ENCODE data around the gene FAT1.

DNA sequence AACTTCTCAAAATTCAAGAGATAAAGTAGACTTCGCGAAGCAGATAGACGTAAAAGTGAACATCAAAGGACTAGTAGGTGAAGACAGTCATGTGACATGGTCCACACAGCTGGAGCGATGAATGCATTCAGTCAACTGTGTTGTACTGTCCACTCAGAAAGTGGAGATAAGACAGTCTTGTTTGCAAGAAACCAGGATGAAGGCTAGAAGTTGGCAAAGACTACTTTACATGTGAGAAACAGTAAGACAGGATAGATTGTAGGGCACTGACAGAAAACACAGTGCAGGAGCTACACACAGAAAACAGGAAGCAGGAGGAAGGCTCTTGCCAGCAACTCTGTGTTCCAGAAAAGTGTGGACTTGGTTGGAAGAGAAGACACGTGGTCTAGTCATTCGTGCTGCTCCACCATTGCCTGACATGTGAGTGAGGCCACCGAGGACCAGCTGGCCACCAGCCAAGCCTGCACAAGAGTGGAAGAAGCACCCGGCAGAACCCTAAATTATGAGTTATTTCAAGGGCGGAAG lies 78.9 kb downstream of the FAT1 start:
- TF ChIP-seq RAD21 (IDR thresholded peaks at IDR 0.05; ENCODE audit: low read depth) = no peak
- TF ChIP-seq CREB1 (IDR thresholded peaks at IDR 0.05; ENCODE audit: low read depth) = no peak
- TF ChIP-seq, protein P1, sequence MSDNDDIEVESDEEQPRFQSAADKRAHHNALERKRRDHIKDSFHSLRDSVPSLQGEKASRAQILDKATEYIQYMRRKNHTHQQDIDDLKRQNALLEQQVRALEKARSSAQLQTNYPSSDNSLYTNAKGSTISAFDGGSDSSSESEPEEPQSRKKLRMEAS (IDR thresholded peaks at IDR 0.05) = no peak
- no peak for TF ChIP-seq EP300 (IDR thresholded peaks at IDR 0.05; ENCODE audit: borderline replicate concordance)
- TF ChIP-seq, protein P2, sequence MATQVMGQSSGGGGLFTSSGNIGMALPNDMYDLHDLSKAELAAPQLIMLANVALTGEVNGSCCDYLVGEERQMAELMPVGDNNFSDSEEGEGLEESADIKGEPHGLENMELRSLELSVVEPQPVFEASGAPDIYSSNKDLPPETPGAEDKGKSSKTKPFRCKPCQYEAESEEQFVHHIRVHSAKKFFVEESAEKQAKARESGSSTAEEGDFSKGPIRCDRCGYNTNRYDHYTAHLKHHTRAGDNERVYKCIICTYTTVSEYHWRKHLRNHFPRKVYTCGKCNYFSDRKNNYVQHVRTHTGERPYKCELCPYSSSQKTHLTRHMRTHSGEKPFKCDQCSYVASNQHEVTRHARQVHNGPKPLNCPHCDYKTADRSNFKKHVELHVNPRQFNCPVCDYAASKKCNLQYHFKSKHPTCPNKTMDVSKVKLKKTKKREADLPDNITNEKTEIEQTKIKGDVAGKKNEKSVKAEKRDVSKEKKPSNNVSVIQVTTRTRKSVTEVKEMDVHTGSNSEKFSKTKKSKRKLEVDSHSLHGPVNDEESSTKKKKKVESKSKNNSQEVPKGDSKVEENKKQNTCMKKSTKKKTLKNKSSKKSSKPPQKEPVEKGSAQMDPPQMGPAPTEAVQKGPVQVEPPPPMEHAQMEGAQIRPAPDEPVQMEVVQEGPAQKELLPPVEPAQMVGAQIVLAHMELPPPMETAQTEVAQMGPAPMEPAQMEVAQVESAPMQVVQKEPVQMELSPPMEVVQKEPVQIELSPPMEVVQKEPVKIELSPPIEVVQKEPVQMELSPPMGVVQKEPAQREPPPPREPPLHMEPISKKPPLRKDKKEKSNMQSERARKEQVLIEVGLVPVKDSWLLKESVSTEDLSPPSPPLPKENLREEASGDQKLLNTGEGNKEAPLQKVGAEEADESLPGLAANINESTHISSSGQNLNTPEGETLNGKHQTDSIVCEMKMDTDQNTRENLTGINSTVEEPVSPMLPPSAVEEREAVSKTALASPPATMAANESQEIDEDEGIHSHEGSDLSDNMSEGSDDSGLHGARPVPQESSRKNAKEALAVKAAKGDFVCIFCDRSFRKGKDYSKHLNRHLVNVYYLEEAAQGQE (IDR thresholded peaks at IDR 0.05; ENCODE audit: low read depth) = no peak
- TF ChIP-seq YY1 (IDR thresholded peaks at IDR 0.05; ENCODE audit: low read depth) = no peak
- TF ChIP-seq TAF1 (IDR thresholded peaks at IDR 0.05; ENCODE audit: low read depth) = no peak
- no peak for TF ChIP-seq TCF12 (IDR thresholded peaks at IDR 0.05; ENCODE audit: low read depth)
- no peak for TF ChIP-seq TEAD4 (IDR thresholded peaks at IDR 0.05)
- no peak for TF ChIP-seq FOXM1 (IDR thresholded peaks at IDR 0.05; ENCODE audit: borderline replicate concordance, low read depth)
- no peak for TF ChIP-seq ZBTB7A (IDR thresholded peaks at IDR 0.05; ENCODE audit: low read depth)
- no peak for TF ChIP-seq NFIC (IDR thresholded peaks at IDR 0.05)
- TF ChIP-seq, protein P3, sequence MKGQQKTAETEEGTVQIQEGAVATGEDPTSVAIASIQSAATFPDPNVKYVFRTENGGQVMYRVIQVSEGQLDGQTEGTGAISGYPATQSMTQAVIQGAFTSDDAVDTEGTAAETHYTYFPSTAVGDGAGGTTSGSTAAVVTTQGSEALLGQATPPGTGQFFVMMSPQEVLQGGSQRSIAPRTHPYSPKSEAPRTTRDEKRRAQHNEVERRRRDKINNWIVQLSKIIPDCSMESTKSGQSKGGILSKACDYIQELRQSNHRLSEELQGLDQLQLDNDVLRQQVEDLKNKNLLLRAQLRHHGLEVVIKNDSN (IDR thresholded peaks at IDR 0.05) = no peak
- no peak for TF ChIP-seq EGR1 (IDR thresholded peaks at IDR 0.05)
